Tibial artery (tissue), 4 donors: ENCODE measurements around the gene TACC3.

Source experiments
- DNase-seq, 2 donors: peaks; one replicate each; pipeline ENCODE4 v3.0.0-alpha.2; 2019
- H3K27ac ChIP-seq, 2 donors: fragments of 200-600 bp; sonication (generic) in 1 of 2; 1 replicate in 1 of 2; 2 replicates in 1 of 2; pipeline ENCODE4 v1.5.1; 2018 to 2019; ENCODE audit warnings: mild to moderate bottlenecking in 1 of 2
- H3K27me3 ChIP-seq, 2 donors: fragments of 200-600 bp; sonication (generic) in 1 of 2; one replicate each; pipeline versions ENCODE4 v1.5.1 to v1.6.0; 2016 to 2019
- H3K36me3 ChIP-seq, 3 donors: fragments of 200-600 bp; sonication (generic) in 2 of 3; one replicate each; pipeline ENCODE4 v1.5.1; 2016 to 2019; ENCODE audit warnings: mild to moderate bottlenecking in 2 of 3
- H3K4me1 ChIP-seq, 4 donors: fragments of 200-600 bp; sonication (generic) in 2 of 4; 1 replicate in 3 of 4; 2 replicates in 1 of 4; pipeline ENCODE4 v1.5.1; 2016 to 2019
- H3K4me3 ChIP-seq, 2 donors: fragments of 200-600 bp; sonication (generic) in 1 of 2; 1 replicate in 1 of 2; 2 replicates in 1 of 2; pipeline ENCODE4 v1.5.1; 2018 to 2019; ENCODE audit warnings: mild to moderate bottlenecking in 2 of 2
- H3K9me3 ChIP-seq, 3 donors: fragments of 200-600 bp; sonication (generic) in 1 of 3; one replicate each; pipeline ENCODE4 v1.5.1; 2016 to 2019
- CTCF ChIP-seq, 2 experiments: fragments of 200-600 bp in 1 of 2; fragments of 450-650 bp in 1 of 2; IDR thresholded peaks; one replicate each; pipeline ENCODE4 v1.5.1; 2017 to 2019; ENCODE audit warnings: antibody characterized with exemption in 2 of 2, mild to moderate bottlenecking in 1 of 2, moderate library complexity in 1 of 2
- intact Hi-C: fragments of 100-400 bp; cut with DNase I; formaldehyde crosslinking; loops from one replicate; pipeline ENCODE4 v1.15.0; 2023; ENCODE audit warnings: low total_unique reads

The TACC3 gene

GRCh38 chr4:1745697-1746096, 24.4 kb downstream of the TACC3 start:
- peaks cover 0 to 11% (median 0%) of the 10 kb centered on the region in 4 donors for H3K4me1 ChIP-seq
- H3K4me3 ChIP-seq, result no peak overlapping the region
- no peaks in the 10 kb centered on the region for H3K9me3 ChIP-seq
- DNase-seq, result no peak
- intact Hi-C loops, result loop anchor here (2.0 to 5.0 kb wide), 2 partner anchors 63 to 152 kb away; no protein-coding TSS in a partner anchor
- TF ChIP-seq CTCF (IDR thresholded peaks at IDR 0.05), result no peak
- H3K27me3 ChIP-seq, result peaks cover 0 to 36% of the 10 kb centered on the region in 2 donors
- H3K27ac ChIP-seq, result no peak overlapping the region
- peaks cover 0 to 26% (median 6%) of the 10 kb centered on the region in 3 donors for H3K36me3 ChIP-seq

GRCh38 chr4:1746265-1746691, 25.0 kb downstream of the TACC3 start:
- peak in 1 of 2 donors; percentile 75 for DNase-seq
- Histone ChIP-seq H3K4me3 (no peak overlapping the region), H3K36me3 (peaks cover 0 to 20% (median 6%) of the 10 kb centered on the region in 3 donors), H3K27me3 (peaks cover 0 to 42% of the 10 kb centered on the region in 2 donors), H3K27ac (no peak overlapping the region), H3K4me1 (peaks cover 0 to 11% (median 0%) of the 10 kb centered on the region in 4 donors), H3K9me3 (no peaks in the 10 kb centered on the region)
- peak; percentile 58 to 61 for TF ChIP-seq CTCF (IDR thresholded peaks at IDR 0.05)
- intact Hi-C loops, result loop anchor here (2.0 to 5.0 kb wide), 2 partner anchors 63 to 151 kb away; no protein-coding TSS in a partner anchor

GRCh38 chr4:1746919-1747602, 25.7 kb downstream of the TACC3 start:
- DNase-seq, result no peak
- H3K27me3 ChIP-seq, result peaks cover 0 to 50% of the 10 kb centered on the region in 2 donors
- H3K36me3 ChIP-seq, result peaks cover 0 to 12% (median 6%) of the 10 kb centered on the region in 3 donors
- peaks cover 0 to 11% (median 0%) of the 10 kb centered on the region in 4 donors for H3K4me1 ChIP-seq
- intact Hi-C loops, result loop anchor here (2.0 to 5.0 kb wide), 2 partner anchors 62 to 150 kb away; no protein-coding TSS in a partner anchor
- H3K4me3 ChIP-seq, result no peak overlapping the region
- no peak for TF ChIP-seq CTCF (IDR thresholded peaks at IDR 0.05)
- H3K9me3 ChIP-seq, result no peaks in the 10 kb centered on the region
- H3K27ac ChIP-seq, result no peak overlapping the region

GRCh38 chr4:1747603-1747967, 26.3 kb downstream of the TACC3 start:
- Histone ChIP-seq H3K27ac (no peak overlapping the region), H3K9me3 (no peaks in the 10 kb centered on the region), H3K4me3 (no peak overlapping the region), H3K4me1 (peaks cover 0 to 14% (median 0%) of the 10 kb centered on the region in 4 donors), H3K27me3 (peaks cover 0 to 55% of the 10 kb centered on the region in 2 donors), H3K36me3 (peaks cover 0 to 10% (median 6%) of the 10 kb centered on the region in 3 donors)
- no peak for TF ChIP-seq CTCF (IDR thresholded peaks at IDR 0.05)
- no peak for DNase-seq
- intact Hi-C loops, result loop anchor here (2.0 to 5.0 kb wide), 2 partner anchors 61 to 150 kb away; no protein-coding TSS in a partner anchor

- H3K9me3 ChIP-seq, result no peaks in the 10 kb centered on the region
- H3K4me1 ChIP-seq, result peaks cover 0 to 16% (median 0%) of the 10 kb centered on the region in 4 donors
- H3K27ac ChIP-seq, result no peak overlapping the region
- peaks cover 0 to 59% of the 10 kb centered on the region in 2 donors for H3K27me3 ChIP-seq
- H3K4me3 ChIP-seq, result no peak overlapping the region
- intact Hi-C loops, result loop anchor here (5.0 kb wide), 1 partner anchor 149 kb away; no protein-coding TSS in a partner anchor
- peaks cover 0 to 8% (median 6%) of the 10 kb centered on the region in 3 donors for H3K36me3 ChIP-seq
- no peak for DNase-seq
- peak; percentile 32 to 48 for TF ChIP-seq CTCF (IDR thresholded peaks at IDR 0.05)
Measured at GRCh38 chr4:1748465-1748995, 27.2 kb downstream of the TACC3 start.
